Inflammatory macrophage (primary cell): ENCODE results near the gene AQP3.
"Not testable (repeated sequence)": the region's sequence is repeated elsewhere in the genome, so short reads cannot be mapped to it uniquely, and the experiment has no call there.

ENCODE experiments used
- DNase-seq, 2 donors: peaks; one replicate each; pipeline ENCODE4 v3.0.0-alpha.2; 2020 to 2022

Gene AQP3

GRCh38 chr9:33464045-33464636, 16.7 kb upstream of the AQP3 start:
- no peak for DNase-seq

GRCh38 chr9:33463151-33463550, 15.8 kb upstream of the AQP3 start:
- DNase-seq: no peak

- no peak for DNase-seq
Observed at GRCh38 chr9:33461492-33461891, 14.1 kb upstream of the AQP3 start.

GRCh38 chr9:33460854-33461253, 13.5 kb upstream of the AQP3 start:
- no peak for DNase-seq

GRCh38 chr9:33459115-33459514, 11.7 kb upstream of the AQP3 start:
- DNase-seq: no peak

- DNase-seq: no peak
Observed at GRCh38 chr9:33458444-33458843, 11.1 kb upstream of the AQP3 start.

GRCh38 chr9:33455945-33456344, 8.6 kb upstream of the AQP3 start:
- DNase-seq: no peak

GRCh38 chr9:33455456-33455855, 8.1 kb upstream of the AQP3 start:
- not testable (repeated sequence) for DNase-seq

- not testable (repeated sequence) for DNase-seq
Observed at GRCh38 chr9:33454661-33455026, 7.3 kb upstream of the AQP3 start.

- DNase-seq: no peak
Observed at GRCh38 chr9:33453999-33454660, 6.7 kb upstream of the AQP3 start.

GRCh38 chr9:33453286-33453860, 6.0 kb upstream of the AQP3 start:
- DNase-seq: no peak

- DNase-seq: peak; percentile 45 to 67
Observed at GRCh38 chr9:33452828-33453271, 5.5 kb upstream of the AQP3 start.

GRCh38 chr9:33450621-33451146, 3.3 kb upstream of the AQP3 start:
- no peak for DNase-seq

GRCh38 chr9:33449715-33450114, 2.3 kb upstream of the AQP3 start:
- DNase-seq: no peak

GRCh38 chr9:33447799-33448553, 583 bp upstream of the AQP3 start:
- DNase-seq: no peak

GRCh38 chr9:33446240-33446945, 1.0 kb downstream of the AQP3 start:
- no peak for DNase-seq

GRCh38 chr9:33445389-33446239, 1.8 kb downstream of the AQP3 start:
- no peak for DNase-seq

- no peak for DNase-seq
Observed at GRCh38 chr9:33443464-33444154, 3.8 kb downstream of the AQP3 start.

- no peak for DNase-seq
Observed at GRCh38 chr9:33443047-33443446, 4.3 kb downstream of the AQP3 start.

- no peak for DNase-seq
Observed at GRCh38 chr9:33442125-33442524, 5.3 kb downstream of the AQP3 start.

- no peak for DNase-seq
Observed at GRCh38 chr9:33440609-33441008, 6.8 kb downstream of the AQP3 start.
